ENCODE results near the gene ELP4. TPM values are rescaled to one million over a fixed set of nuclear protein-coding genes. Genes with fewer than 3 reads are reported as not detected.

ELP4 gene
- total and polyA plus RNA-seq, 3 experiments from 2014 or later = 18.4 to 23.2 (median 20.5) TPM

Other genes starting within 250 kb of the ELP4 start
- gene DCDC1, start 140.0 kb upstream of the ELP4 start, total RNA-seq = under 1 TPM; 0.07 to 0.15 TPM
- gene DCDC1, start 140.0 kb upstream of the ELP4 start, polyA plus RNA-seq = not detected
- gene DNAJC24, start 139.9 kb upstream of the ELP4 start, total RNA-seq = 10 to 100 TPM; 21.9 to 25.9 TPM
- gene DNAJC24, start 139.9 kb upstream of the ELP4 start, polyA plus RNA-seq = 12.4 TPM
- 10 to 100 TPM; 22.1 to 27.2 TPM for gene IMMP1L, start 145 bp upstream of the ELP4 start, total RNA-seq
- 54.5 TPM for gene IMMP1L, start 145 bp upstream of the ELP4 start, polyA plus RNA-seq

Data from CD8-positive, alpha-beta memory T cell (primary cell).